HepG2 (cell line): Measurements from ENCODE around the gene SAE1. TPM values are rescaled to one million over a fixed set of nuclear protein-coding genes. Genes with fewer than 3 reads are reported as not detected.

Experiments
- CENPX ChIP-seq: sonication (generic); formaldehyde crosslinking; IDR thresholded peaks from 2 replicates; pipeline ENCODE4 v1.9.0; 2021; ENCODE audit warnings: mild to moderate bottlenecking, missing genetic modification reagents, moderate library complexity
- LCORL ChIP-seq, 2 experiments: fragments of 450-650 bp in 1 of 2; sonication (generic) in 1 of 2; formaldehyde crosslinking in 1 of 2; IDR thresholded peaks; 2 replicates each; pipeline versions ENCODE4 v1.5.0 to v1.6.1; 2017 to 2020; ENCODE audit warnings: antibody characterized with exemption in 1 of 2, missing genetic modification reagents in 1 of 2
- RARG ChIP-seq: sonication (generic); formaldehyde crosslinking; IDR thresholded peaks from 2 replicates; pipeline ENCODE4 v1.4.0; 2020; ENCODE audit warnings: low read depth, mild to moderate bottlenecking, missing genetic modification reagents
- SMARCE1 ChIP-seq: fragments of 450-650 bp; IDR thresholded peaks from 2 replicates; pipeline ENCODE4 v1.6.1; 2017; ENCODE audit warnings: borderline replicate concordance
- SMC3 ChIP-seq: IDR thresholded peaks from 2 replicates; pipeline ENCODE4 v1.6.1; 2011; ENCODE audit warnings: low read length, improper control_type of control experiment
- SMYD3 ChIP-seq: sonication (generic); formaldehyde crosslinking; IDR thresholded peaks from 2 replicates; pipeline ENCODE4 v1.8.1; 2023; ENCODE audit warnings: mild to moderate bottlenecking, missing genetic modification reagents
- SNAI1 ChIP-seq: sonication (generic); formaldehyde crosslinking; IDR thresholded peaks from 2 replicates; pipeline ENCODE4 v1.5.0; 2020; ENCODE audit warnings: mild to moderate bottlenecking, missing genetic modification reagents, borderline replicate concordance
- YY1 ChIP-seq: IDR thresholded peaks from 2 replicates; pipeline ENCODE4 v1.6.1; 2011; ENCODE audit warnings: low read length, low read depth, moderate library complexity, mild to moderate bottlenecking; ENCODE audit not compliant: insufficient read depth, insufficient replicate concordance
- ZNF326 ChIP-seq: sonication (generic); formaldehyde crosslinking; IDR thresholded peaks from 2 replicates; pipeline ENCODE4 v1.4.0; 2020; ENCODE audit warnings: missing genetic modification reagents, borderline replicate concordance
- ZNF564 ChIP-seq: sonication (generic); formaldehyde crosslinking; IDR thresholded peaks from 2 replicates; pipeline ENCODE4 v1.8.1; 2023; ENCODE audit warnings: mild to moderate bottlenecking, missing genetic modification reagents
- ZNF619 ChIP-seq: sonication (generic); formaldehyde crosslinking; IDR thresholded peaks from 2 replicates; pipeline ENCODE4 v1.4.0; 2020; ENCODE audit warnings: mild to moderate bottlenecking, missing genetic modification reagents
- ZNF766 ChIP-seq: sonication (generic); formaldehyde crosslinking; IDR thresholded peaks from 2 replicates; pipeline ENCODE4 v1.5.0; 2020; ENCODE audit warnings: missing genetic modification reagents, borderline replicate concordance
- ZNF883 ChIP-seq: sonication (generic); formaldehyde crosslinking; IDR thresholded peaks from 2 replicates; pipeline ENCODE4 v1.5.1; 2020; ENCODE audit warnings: mild to moderate bottlenecking, missing genetic modification reagents; ENCODE audit errors: not compliant biosample characterization
- polyA plus RNA-seq, 8 experiments: library from polyadenylated mRNA; depleted of rRNA in 3 of 8; stranded (reverse) in 7 of 8; unstranded in 1 of 8; fragments of >200 nt; fragmentation: Illumina TruSeq in 4 of 8; extraction: Trizol in 4 of 8; gene quantifications; 2 replicates each; pipeline versions ENCODE4 v1.2.1 to v1.2.3, GENCODE V29; 2011 to 2016; ENCODE audit warnings: low read depth in 4 of 8, missing spikeins in 1 of 8, mixed read lengths in 1 of 8; ENCODE audit not compliant: insufficient read depth in 1 of 8
- total RNA-seq, 5 experiments: library from RNA; depleted of rRNA; stranded (reverse); fragments of >200 nt; fragmentation: Illumina TruSeq; extraction: Trizol; gene quantifications; 2 replicates each; pipeline ENCODE4 v1.2.3, GENCODE V29; 2016; ENCODE audit warnings: low read depth in 1 of 5
- TF ChIP-seq, protein P1 (sequence below): sonication (generic); formaldehyde crosslinking; IDR thresholded peaks from 2 replicates; pipeline ENCODE4 v1.5.1; 2020; ENCODE audit warnings: missing genetic modification reagents, mild to moderate bottlenecking, borderline replicate concordance
- TF ChIP-seq, protein P2 (sequence below): sonication (generic); formaldehyde crosslinking; IDR thresholded peaks from 2 replicates; pipeline ENCODE4 v1.4.0; 2020; ENCODE audit warnings: mild to moderate bottlenecking, missing genetic modification reagents
- TF ChIP-seq, protein P3 (sequence below): IDR thresholded peaks from 2 replicates; pipeline ENCODE4 v1.4.0; 2020; ENCODE audit warnings: mild to moderate bottlenecking, missing genetic modification reagents
- TF ChIP-seq, protein P4 (sequence below), 2 experiments: sonication (generic) in 1 of 2; formaldehyde crosslinking in 1 of 2; IDR thresholded peaks; 2 replicates each; pipeline versions ENCODE4 v1.5.1 to v1.6.1; 2011 to 2020; ENCODE audit warnings: borderline replicate concordance in 1 of 2, low read depth in 1 of 2, low read length in 1 of 2, mild to moderate bottlenecking in 1 of 2, missing genetic modification reagents in 1 of 2, moderate library complexity in 1 of 2

Gene SAE1
- total and polyA plus RNA-seq, 2 of the 13 experiments (the other 11 are each of a cell fraction or from before 2014, with no cell fraction given): 87.6 to 197 TPM

DNA sequence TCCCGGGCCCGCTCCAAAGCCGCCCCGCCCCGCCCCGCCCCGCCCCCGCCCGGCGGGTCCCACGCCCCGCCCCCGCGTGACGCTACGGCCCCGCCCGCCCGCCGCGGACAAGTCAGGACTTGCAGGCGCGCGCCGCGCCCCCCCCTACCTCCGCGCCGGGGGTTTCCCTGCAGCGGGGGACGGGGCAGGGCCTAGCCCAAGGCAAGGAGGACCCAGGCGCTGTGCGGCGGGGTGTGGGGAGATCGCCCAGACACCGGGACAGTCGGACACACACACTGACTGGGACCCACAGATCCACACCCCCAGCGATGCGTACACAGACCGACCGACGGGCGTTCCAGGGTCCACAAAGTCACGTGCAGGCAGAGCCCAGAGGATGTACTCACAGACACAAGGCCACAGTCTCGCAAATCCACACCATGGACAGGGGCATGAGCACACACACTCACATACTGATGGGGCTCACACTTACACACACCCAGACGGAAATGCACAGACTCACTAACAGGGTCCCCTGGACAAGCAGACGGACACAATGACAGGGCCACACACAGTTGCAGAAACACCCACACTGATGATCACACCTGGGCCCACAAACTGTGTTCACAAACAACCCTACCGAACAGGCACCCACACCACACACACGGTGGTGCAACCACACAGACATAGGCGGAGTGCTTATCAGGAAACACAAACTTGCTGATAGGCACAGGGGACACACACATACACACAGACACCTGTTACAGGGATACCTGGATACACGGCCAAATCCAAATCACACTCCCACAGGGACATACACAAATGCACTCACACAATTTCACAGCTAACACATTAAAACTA lies 100.8 kb downstream of the SAE1 start (continued):
- TF ChIP-seq, protein P1, sequence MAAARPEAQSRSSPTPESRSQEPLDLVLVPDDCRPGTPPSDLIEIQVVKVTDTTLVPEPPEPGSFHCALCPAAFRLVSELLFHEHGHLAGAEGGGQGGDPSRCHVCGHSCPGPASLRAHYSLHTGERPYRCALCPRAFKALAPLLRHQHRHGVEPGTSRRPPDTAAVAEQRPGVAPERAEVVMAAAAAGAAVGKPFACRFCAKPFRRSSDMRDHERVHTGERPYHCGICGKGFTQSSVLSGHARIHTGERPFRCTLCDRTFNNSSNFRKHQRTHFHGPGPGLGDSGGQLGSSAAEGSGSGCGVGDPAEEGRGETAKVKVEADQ (CRISPR knock-in tag): no peak; the same call in 1 of the 2 replicates
- TF ChIP-seq SMARCE1 (no peak), ZNF326 (CRISPR knock-in tag) (no peak), LCORL (IDR thresholded peaks at IDR 0.05) (no peak), LCORL (CRISPR knock-in tag; IDR thresholded peaks at IDR 0.05) (no peak), RARG (CRISPR knock-in tag) (no peak), ZNF564 (CRISPR knock-in tag) (0 out of 2 replicates have a peak, but pooled peaks have one; percentile 21), ZNF619 (CRISPR knock-in tag) (no peak), SMYD3 (no peak; the same call in 1 of the 2 replicates), ZNF766 (CRISPR knock-in tag) (no peak), SNAI1 (CRISPR knock-in tag) (no peak), SMC3 (no peak), YY1 (no peak), ZNF883 (CRISPR knock-in tag) (peak; percentile 66), CENPX (CRISPR knock-in tag) (no peak)
- TF ChIP-seq, protein P2, sequence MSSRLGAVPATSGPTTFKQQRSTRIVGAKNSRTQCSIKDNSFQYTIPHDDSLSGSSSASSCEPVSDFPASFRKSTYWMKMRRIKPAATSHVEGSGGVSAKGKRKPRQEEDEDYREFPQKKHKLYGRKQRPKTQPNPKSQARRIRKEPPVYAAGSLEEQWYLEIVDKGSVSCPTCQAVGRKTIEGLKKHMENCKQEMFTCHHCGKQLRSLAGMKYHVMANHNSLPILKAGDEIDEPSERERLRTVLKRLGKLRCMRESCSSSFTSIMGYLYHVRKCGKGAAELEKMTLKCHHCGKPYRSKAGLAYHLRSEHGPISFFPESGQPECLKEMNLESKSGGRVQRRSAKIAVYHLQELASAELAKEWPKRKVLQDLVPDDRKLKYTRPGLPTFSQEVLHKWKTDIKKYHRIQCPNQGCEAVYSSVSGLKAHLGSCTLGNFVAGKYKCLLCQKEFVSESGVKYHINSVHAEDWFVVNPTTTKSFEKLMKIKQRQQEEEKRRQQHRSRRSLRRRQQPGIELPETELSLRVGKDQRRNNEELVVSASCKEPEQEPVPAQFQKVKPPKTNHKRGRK (CRISPR knock-in tag): no peak
- TF ChIP-seq, protein P3, sequence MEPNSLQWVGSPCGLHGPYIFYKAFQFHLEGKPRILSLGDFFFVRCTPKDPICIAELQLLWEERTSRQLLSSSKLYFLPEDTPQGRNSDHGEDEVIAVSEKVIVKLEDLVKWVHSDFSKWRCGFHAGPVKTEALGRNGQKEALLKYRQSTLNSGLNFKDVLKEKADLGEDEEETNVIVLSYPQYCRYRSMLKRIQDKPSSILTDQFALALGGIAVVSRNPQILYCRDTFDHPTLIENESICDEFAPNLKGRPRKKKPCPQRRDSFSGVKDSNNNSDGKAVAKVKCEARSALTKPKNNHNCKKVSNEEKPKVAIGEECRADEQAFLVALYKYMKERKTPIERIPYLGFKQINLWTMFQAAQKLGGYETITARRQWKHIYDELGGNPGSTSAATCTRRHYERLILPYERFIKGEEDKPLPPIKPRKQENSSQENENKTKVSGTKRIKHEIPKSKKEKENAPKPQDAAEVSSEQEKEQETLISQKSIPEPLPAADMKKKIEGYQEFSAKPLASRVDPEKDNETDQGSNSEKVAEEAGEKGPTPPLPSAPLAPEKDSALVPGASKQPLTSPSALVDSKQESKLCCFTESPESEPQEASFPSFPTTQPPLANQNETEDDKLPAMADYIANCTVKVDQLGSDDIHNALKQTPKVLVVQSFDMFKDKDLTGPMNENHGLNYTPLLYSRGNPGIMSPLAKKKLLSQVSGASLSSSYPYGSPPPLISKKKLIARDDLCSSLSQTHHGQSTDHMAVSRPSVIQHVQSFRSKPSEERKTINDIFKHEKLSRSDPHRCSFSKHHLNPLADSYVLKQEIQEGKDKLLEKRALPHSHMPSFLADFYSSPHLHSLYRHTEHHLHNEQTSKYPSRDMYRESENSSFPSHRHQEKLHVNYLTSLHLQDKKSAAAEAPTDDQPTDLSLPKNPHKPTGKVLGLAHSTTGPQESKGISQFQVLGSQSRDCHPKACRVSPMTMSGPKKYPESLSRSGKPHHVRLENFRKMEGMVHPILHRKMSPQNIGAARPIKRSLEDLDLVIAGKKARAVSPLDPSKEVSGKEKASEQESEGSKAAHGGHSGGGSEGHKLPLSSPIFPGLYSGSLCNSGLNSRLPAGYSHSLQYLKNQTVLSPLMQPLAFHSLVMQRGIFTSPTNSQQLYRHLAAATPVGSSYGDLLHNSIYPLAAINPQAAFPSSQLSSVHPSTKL: peak; percentile 39; the same call in 1 of the 2 replicates
- TF ChIP-seq, protein P4, sequence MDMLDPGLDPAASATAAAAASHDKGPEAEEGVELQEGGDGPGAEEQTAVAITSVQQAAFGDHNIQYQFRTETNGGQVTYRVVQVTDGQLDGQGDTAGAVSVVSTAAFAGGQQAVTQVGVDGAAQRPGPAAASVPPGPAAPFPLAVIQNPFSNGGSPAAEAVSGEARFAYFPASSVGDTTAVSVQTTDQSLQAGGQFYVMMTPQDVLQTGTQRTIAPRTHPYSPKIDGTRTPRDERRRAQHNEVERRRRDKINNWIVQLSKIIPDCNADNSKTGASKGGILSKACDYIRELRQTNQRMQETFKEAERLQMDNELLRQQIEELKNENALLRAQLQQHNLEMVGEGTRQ (IDR thresholded peaks at IDR 0.05; ENCODE audit: low read depth, low read length): peak; percentile 92
- TF ChIP-seq, protein P4 (CRISPR knock-in tag; IDR thresholded peaks at IDR 0.05; ENCODE audit: borderline replicate concordance): peak; percentile 92
